NCI-H524 treated with DMSO at 0.1 percent for 48 hours (cell line): ENCODE data around the gene RANBP17.
"Not testable (repeated sequence)": the region's sequence is repeated elsewhere in the genome, so short reads cannot be mapped to it uniquely, and the experiment has no call there.

Source experiments
- DNase-seq: peaks from one replicate; lab custom pipeline; 2025; lab: John Stamatoyannopoulos, UW

The RANBP17 gene

DNA sequence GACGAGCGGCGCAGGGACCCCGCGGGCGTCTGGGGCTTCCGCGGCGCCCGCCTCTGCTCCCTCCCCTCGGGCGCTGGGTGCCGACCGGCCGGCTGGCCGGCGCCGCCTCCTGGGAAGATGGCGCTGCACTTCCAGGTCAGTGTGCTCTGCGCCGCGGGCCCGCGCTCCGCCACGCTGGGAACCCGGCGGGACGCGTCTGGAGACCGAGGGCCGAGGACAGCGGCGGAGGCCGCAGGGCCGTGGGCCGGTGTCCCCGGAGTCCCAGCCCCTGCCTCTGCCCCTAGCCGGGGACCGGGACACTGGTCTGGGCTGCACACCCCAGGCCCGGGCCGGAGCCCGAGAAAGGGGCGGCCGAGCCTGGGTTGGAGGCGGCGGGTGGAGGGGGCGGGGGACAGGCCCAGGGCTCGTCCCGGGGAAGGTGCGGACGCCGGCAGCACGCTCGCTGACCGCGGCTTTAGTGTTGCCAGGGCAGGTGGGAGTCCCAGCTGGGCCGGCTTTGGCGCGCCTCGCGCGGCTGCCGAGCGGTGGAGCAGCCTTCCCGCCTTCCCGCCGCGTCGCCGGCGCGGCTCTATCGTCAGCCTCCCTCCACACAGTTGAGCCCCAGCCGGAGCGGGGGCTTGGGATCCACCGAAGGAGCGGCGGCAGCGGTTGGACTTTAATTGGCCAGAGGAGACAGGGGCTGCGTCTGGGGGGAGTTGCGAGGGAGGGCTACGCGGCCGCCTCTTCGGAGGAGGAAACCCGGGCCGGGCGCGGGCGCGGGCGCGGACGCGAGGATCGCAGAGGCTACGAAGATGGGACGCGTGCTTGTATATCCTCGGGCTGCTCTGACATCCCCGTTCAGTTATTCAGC, at the start of gene RANBP17:
RANBP17 (plus strand) TSS at position 102 of the 850 bp plus-strand sequence.
- no peak for DNase-seq

DNA sequence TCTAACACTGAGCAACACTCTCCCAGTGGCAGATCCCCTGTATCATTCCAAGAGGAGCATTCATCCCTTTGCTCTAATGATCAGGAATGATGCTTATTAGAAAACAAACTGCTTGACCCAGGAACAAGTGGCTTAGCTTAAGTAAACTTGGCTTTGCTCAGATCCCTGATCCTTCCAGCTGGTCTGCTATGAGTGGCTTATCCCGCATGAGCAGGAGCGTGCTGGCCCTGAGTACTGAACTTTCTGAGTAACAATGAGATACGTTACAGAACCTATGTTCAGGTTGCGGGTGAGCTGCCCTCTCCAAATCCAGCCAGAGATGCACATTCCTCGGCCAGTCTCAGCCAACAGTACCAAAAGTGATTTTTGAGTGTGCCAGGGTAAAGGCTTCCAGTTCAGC, 48.6 kb upstream of the RANBP17 start:
- DNase-seq, result peak; percentile 43

DNA sequence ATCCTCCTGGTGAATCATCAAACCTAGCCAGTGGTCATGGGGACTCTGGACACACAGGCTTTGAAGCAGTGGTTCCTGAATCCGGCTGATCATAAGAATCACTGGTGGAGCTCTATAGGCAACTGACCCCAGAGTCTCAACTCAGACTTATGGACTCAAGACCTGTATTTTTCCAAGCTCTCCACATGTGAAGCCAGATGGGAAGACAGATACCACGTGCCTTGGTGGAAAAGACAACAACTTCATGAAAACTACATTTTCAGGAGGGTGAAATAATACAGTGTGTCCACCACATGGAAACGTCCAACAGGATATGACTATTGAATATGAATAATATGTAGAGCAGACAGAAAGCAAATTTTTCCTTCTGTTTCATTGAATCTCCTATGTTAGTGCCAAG, 44.6 kb upstream of the RANBP17 start:
- DNase-seq, result no peak

DNA sequence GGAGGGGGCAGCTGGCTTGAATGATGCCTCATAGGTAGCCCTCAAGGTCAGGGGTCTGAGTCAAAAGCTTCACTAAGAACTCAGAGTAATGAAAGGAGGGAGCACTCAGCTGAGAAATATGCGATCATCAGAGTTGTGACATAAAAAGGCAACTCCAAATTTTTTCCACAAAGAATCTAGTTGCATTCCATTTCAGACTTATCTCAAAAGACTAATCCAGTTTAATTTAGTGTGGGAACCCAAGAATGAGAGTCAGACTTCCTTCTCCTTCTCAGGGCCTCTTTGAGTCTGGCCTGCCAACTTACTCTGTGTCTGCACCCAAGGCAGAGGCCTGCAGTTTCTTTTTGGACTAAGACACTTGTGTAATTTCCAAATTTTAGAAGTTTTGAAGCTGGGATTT, 43.6 kb upstream of the RANBP17 start:
- no peak for DNase-seq

DNA sequence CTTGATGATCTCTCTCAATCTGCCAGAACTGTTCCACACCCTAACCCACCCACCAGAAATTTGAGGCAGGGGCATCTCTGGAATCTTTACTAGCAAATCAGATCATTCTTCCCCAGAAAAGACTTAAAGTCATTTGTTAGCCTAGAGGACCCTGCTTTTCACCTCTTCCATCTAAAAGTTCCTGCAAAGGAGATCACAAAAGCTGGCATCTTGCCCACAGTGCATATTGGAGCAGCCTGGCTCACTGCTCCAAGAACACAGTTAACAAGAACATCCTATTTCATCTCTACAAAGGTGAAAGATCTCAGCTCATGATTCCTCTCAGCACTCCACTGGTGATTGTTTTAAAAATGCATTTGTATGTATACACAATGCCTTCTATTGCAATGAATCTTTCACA, 42.0 kb upstream of the RANBP17 start:
- DNase-seq, result no peak

DNA sequence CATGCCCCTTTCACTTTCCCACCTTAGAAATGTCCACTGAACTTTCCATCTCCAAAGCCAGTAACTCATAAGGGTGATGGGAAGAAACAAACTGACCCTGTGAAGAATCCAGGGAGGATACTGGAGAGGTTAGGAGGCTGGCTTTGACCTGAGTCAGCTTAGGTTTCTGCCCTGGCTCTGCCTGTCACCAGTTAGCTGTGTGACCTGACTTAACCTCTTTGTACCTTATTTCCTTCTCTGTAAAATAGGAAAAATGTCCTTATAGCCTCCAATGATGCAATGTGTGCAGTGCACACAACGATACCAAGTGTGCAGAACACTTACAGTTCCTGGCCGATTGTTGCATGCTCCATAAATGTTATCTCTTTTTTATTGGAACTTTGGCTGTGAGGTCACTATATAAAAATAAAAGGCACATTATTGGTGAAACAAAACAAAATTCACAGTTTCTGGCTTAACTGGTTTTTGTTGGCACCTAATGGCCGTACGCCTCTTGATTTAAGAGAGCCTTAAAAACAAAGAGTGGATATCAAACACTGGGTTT, 40.5 kb upstream of the RANBP17 start:
- DNase-seq, result no peak

DNA sequence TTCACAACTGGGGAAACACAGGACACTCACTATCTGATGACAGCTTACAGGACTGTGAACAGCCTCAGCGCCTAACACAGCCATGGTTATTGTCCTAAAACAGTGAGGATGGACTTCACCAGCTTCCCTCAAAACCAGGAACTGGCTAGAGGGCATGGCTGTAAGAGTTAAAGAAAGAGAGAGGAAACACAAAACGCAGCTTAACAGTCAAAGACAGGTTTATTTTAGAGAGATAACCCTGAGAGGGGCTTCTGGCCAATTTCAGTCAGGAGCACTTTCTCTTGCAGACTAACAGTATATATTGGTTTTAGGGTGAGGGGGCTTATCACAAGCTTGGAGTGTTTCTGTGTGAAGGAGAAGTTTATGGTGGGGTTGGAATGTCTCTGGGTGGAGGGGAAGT, 35.7 kb upstream of the RANBP17 start:
- no peak for DNase-seq

DNA sequence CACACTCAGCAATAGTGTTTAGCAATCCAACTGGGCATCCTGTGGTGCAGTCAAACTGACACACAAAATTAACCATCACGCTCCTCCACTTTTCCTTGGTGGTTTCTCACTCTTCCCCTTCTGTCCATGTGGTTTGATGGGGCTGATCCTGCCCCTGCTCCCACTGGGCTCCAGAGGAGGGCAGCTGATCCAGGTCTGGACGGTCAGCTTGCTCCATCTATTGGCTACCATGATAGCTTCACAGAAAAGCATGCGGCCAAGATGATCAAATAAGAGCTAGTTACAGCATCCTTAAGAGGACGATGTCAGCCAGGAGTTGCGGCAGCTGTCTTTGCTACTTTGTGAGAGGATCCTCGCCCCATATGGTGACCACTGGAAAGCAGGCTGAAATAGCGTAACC, 29.6 kb upstream of the RANBP17 start:
- peak; percentile 62 for DNase-seq

DNA sequence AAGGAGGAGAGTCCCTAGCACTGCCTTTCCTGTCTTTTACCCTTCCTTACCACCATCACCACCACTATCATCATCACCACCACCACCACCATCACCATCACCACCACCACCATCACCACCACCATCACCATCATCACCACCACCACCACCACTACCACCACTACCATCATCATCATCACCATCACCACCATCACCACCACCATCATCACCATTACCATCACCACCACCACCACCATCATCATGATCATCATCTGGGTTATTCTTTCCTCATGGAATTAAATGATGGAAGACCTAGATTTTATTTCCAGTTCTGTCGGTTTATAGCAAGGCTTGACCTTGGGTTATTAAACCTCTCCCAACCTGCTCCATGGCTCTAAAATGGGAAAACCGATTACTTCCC, 27.8 kb upstream of the RANBP17 start:
- DNase-seq, result not testable (repeated sequence)

DNA sequence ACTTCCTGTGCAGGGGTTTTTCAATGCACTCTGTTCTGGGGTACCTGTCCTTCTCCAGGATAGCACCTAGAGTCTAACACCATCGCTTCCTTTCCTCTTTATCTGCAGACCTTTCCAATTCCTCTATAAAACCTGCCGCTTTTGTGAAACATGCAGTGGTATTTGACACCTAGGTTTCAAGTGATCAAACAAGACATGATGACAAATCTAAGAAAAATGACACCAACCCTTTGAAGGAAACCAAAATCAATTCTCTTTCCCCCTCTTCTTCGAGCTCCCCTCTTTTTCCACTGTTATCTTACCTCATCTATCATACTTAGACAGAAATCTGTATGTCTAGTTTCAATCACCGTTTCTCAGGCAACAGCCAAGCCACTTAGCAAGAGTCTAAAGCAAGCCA, 25.6 kb upstream of the RANBP17 start:
- DNase-seq, result no peak

DNA sequence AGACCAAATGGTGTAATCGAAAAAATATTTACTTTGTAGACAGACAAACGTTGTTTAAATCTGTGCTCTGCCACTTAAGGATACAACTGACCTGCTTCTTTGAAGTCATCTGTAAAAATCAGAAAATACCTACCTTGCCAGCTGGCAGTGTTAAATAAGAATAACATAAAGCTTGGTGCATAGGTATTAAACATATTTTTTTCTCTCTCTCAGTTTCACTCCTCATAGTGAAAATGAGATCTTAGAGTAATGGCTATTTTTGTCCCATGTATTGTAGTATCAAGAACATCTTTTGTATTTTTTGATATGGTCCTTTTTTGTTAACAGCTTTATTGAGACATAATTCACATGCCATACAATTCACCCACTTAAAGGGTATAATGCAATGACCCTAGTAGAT, 17.9 kb upstream of the RANBP17 start:
- no peak for DNase-seq

DNA sequence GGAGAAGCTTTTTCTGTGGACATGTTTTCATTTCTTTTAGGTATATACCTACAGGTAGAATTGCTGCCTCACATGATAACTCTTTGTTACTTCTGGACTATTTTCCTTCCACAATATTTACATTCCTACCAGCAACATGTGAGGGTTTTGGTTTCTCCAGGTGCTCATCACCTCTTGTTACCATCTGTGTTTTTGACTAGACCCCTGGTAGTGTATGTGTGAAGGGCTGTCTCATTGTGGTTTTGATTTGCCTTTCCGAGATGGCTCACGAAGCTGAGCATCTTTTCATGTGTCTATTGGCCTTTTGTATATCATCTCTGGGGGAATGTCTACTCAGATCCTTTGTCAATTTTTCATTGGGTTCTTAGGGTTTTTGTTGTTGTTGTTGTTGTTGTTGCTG, 17.2 kb upstream of the RANBP17 start:
- no peak for DNase-seq

DNA sequence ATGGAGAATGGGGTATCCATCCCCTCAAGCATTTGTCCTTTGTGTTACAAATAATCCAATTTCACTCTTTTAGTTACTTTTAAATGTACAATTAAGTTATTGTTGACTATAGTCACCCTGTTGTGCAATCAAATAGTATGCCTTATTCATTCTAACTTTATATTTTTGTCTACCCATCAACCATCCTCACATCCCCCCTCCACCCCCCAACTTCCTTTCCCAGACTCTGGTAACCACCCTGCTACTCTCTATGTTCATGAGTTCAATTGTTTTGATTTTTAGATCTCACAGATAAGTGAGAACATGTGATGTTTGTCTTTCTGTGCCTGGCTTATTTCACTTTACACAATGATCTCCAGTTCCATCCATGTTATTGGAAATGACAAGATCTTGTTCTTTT, 15.4 kb upstream of the RANBP17 start:
- DNase-seq, result no peak

DNA sequence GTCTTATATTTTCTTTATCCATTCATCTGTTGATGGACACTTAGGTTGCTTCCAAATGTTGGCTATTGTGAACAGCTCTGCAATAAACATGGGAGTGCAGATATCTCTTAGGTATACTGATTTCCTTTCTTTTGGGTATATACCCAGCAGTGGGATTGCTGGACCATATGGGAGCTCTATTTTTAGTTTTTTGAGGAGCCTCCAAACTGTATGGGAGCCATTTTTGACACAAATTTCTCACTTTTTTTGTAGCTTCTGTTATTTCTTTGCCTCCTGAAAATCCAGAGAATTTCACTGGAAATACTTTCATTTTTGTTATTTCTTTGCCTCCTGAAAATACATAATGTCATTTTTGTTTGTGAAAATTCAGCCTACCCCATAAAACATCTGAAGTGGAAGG, 15.0 kb upstream of the RANBP17 start:
- DNase-seq, result no peak

DNA sequence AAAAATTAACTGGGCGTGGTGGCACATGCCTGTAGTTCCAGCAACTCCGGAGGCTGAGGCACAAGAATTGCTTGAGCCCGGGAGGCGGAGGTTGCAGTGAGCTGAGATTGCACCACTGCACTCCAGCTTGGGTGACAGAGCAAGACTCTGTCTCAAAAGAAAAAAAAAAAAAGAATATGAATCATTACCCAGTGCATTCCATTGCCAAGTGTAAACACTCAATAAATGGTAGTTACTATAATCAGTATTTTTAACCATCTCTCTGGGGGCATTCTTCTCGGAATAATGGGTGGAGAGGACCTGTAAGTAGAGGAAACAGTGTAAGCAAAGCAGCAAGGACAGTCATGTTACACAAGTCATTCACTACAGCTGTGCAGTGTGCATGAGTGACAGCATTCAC, 13.8 kb upstream of the RANBP17 start:
- no peak for DNase-seq

DNA sequence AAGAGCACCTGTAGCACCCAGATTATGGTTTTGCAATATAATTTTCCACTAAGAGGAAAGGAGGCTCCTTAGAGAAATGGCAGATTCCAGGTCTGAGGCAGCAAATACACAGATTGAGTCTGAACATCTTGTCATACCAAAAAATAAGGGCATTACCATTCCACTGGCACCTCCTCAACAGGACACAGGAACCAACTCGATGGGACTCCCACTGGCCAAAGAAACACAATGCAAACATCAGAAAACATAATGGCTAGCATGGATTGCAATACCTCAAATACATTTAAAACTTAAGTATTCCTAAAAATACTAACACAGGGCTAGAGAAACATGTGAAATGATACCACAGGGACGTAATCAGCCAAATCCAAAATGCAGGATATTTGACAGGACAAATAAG, 12.4 kb upstream of the RANBP17 start:
- DNase-seq, result no peak

DNA sequence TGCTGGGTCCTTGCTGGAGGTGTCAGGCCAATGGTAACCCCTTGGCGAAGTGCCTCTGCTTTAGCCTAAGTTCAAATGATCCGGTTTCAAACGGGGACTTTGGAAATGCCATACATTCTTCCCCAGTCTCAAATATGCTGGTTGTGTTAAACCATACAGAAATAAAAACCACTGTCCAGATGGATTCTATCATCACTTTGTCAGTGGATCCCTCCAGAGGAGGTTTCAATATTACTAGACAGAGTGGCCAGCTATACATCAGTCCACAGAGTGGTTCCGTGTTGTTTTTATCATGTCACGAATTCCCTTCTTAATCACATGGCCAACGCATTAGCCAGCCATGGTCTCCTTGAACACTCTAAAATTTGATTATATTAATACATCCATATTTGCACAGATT, 7.3 kb upstream of the RANBP17 start:
- no peak for DNase-seq

DNA sequence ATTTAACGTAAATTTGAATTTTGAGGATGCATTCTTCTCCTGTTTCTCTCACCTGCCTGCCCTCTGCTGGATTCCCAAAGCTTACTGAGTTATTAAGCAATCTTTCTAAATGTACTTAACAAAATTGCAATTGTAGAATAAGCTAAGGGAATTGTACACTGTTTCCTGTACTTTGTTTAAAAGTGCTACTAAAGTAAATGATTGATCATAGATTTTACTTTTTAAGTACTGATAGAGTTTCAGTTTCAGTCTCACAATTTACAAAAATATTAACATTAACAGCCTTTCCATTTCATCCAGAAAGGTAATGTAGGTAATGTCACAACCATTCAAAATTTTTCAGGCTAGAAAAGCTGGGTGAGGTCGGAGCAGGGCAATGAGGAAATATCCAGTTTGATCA, 4.8 kb upstream of the RANBP17 start:
- no peak for DNase-seq

DNA sequence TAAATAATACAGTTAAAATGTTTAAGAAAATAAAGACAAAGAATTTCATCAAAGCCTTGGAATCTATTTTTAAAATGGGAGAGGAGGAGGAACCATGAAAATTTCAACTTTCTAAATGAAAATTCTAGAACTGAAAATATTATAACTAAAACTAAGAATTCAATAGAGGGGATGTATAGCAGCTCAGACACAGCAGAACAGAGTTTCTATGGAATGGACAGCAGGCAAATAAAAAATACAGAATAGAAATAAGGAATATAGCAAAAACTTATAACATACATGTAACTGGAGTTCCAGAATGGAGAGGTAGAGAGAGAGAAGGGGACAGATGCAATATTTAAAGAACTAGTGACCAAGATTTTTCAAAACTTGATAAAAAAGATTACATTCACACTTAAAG, 1.4 kb upstream of the RANBP17 start:
- DNase-seq, result no peak

DNA sequence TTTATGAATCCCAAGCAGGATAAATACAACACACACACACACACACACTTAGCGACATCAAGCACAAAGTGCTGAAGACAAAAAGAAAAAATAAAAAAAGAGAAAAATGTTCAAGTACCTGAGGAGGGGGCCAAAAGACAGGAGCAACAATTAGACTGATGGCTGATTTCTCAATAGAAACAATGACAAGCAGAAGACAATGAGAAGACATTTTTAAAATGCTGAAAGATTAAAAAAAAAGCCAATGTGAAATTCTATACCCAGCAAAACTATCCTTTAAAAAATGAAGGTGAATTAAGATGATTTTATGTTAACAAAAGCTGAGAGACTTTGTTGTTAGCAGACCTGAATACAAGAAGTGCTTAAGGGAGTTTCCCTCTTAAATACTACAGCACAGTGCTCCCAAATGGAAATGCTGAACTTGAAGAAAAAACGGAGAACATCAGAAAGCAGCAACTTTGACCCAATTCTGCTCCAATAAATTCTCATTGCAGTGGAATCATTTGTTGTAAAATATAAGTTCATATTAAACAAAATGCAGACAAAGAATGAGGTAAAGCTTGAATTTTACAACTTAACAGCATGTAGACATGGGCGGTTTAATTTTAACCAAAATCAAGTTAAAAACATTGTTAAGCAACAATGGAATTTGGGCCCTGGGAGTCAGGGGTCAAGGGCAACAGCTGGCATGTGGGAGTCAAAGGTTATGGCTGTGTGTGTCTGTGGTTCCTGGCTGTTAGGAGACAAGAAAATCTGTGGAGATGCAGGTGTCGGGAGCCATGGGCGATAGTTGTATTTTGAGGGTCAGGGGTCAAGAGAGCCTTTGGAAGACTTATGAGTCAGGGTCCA, 776 bp upstream of the RANBP17 start:
- no peak for DNase-seq

DNA sequence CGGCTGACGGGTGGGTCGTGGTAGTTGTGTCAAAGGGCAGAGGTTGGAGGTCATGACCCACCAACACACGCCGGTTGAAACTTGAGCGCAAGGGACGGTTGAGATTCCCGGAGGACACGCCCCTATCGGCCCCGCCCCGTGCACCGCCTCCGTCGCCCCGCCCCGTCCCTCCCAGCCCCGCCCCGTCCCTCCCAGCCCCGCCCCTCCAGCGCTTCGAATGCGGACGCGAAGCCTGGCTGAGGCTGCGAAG, 226 bp upstream of the RANBP17 start:
- no peak for DNase-seq

DNA sequence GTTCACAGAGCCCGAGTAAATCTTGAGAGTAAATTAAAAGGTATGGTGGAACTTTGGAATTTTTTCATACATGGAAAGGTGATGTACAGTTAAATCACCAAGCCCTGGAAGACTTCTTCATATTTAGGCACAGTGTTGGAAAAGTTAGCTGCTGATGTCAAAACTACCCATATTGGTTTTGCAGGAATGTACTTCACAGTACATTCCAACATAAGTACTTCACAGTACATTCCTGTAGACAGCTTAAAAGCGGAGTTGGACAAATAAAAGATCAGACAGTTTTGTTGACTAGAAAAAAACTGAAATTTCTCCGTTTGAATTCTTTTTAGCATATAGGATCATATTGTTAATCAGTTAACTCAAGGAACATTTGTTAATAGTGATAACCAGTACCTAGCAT, 1.8 kb downstream of the RANBP17 start:
- no peak for DNase-seq

DNA sequence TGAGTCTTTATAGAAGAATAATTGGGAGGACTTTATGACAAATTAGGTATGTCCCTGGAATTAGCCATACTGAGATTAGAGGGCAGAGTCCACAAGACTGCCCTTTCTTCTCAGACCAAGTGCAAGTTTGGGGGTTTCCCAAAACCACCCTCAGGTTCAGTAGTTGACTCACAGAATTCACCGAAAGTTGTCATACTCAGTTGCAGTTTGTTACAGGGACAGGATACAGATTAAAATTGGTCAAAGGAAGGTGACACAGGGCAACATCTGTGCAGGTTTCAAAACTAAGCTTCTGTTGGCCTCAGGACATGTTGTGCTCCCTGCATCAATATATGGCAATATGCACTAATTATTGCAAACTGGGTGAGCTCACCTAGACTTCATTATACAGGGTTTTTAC, 3.8 kb downstream of the RANBP17 start:
- no peak for DNase-seq
